Thymus (tissue), 11 donors: Measurements from ENCODE around the gene IFTAP. TPM values are rescaled to one million over a fixed set of nuclear protein-coding genes. Genes with fewer than 3 reads are reported as not detected.
A peak's percentile ranks its signal among the peaks of the same experiment; 100 is the strongest.

ENCODE experiments used
- DNase-seq, 9 donors: peaks; one replicate each; pipeline ENCODE4 v3.0.0-alpha.2; 2013; ENCODE audit warnings: low spot score in 9 of 9, low read depth in 6 of 9, missing footprints in 1 of 9
- H3K27ac ChIP-seq, 2 donors: one replicate each; pipeline ENCODE4 v1.5.1; 2013; ENCODE audit warnings: control low read depth in 1 of 2, low read depth in 1 of 2, low read length in 1 of 2, mild to moderate bottlenecking in 1 of 2, moderate library complexity in 1 of 2
- H3K27me3 ChIP-seq, 2 donors: one replicate each; pipeline ENCODE4 v1.5.1; 2013; ENCODE audit warnings: low read length in 1 of 2; ENCODE audit not compliant: control insufficient read depth in 2 of 2, insufficient read depth in 1 of 2
- H3K36me3 ChIP-seq, 2 donors: one replicate each; pipeline ENCODE4 v1.5.1; 2013; ENCODE audit warnings: low read length in 1 of 2, mild to moderate bottlenecking in 1 of 2, moderate library complexity in 1 of 2; ENCODE audit not compliant: control insufficient read depth in 2 of 2, insufficient read depth in 2 of 2
- H3K4me1 ChIP-seq, 2 donors: one replicate each; pipeline ENCODE4 v1.5.1; 2013; ENCODE audit warnings: low read length in 2 of 2; ENCODE audit not compliant: control insufficient read depth in 2 of 2, insufficient read depth in 2 of 2
- H3K4me3 ChIP-seq, 2 donors: one replicate each; pipeline ENCODE4 v1.5.1; 2013; ENCODE audit warnings: low read length in 2 of 2, control low read depth in 1 of 2, mild to moderate bottlenecking in 1 of 2
- H3K9me3 ChIP-seq, 2 donors: one replicate each; pipeline ENCODE4 v1.5.1; 2013; ENCODE audit warnings: low read length in 1 of 2, mild to moderate bottlenecking in 1 of 2; ENCODE audit not compliant: control insufficient read depth in 2 of 2, insufficient read depth in 1 of 2
- whole genome bisulfite sequencing: extraction: QIAGEN DNeasy Blood & Tissue Kit; methylation state at CpG from one replicate; pipeline ENCODE4 v1.1.7; 2013; 5-methylcytosine and 5-hydroxymethylcytosine counted together
- polyA plus RNA-seq: library from polyadenylated mRNA; stranded (reverse); fragments of 200-250 nt; gene quantifications from one replicate; pipeline ENCODE4 v1.2.3, GENCODE V29; 2013
- total RNA-seq: library from RNA; stranded (reverse); fragments of 120-200 nt; gene quantifications from one replicate; pipeline ENCODE4 v1.2.4, GENCODE V29; 2013
- donor health status: healthy.

The IFTAP gene
- total and polyA plus RNA-seq, 2 donors, result 22.5 to 31.8 TPM

- peaks cover 17 to 32% of the 10 kb centered on the region in 2 donors for H3K4me1 ChIP-seq
- H3K36me3 ChIP-seq, result no peaks in the 10 kb centered on the region
- H3K27ac ChIP-seq, result peak overlapping the region in 1 of 2 donors; percentile 94
- WGBS, result 12% methylated on average over 4 of the region's 4 CpGs
- DNase-seq, result peak in 4 of 9 donors; percentile 81 to 93 (median 83)
- H3K27me3 ChIP-seq, result peaks cover 0 to 3% of the 10 kb centered on the region in 2 donors
- peak overlapping the region; percentile 69 to 85 for H3K4me3 ChIP-seq
- H3K9me3 ChIP-seq, result no peaks in the 10 kb centered on the region
Measured at GRCh38 chr11:36566407-36567053, 27.8 kb upstream of the IFTAP start.

GRCh38 chr11:36567694-36568093, 26.6 kb upstream of the IFTAP start, which contains the start of gene RAG1:
RAG1 (plus strand) TSS chr11:36568007; CDS start chr11:36573305, 5,298 bp downstream.
- 10% methylated on average over 1 of the region's 1 CpG for WGBS
- Histone ChIP-seq H3K4me3 (peak within 1 kb of the TSS; percentile 69 to 85), H3K4me1 (peaks cover 14 to 32% of the 10 kb centered on the region in 2 donors)

GRCh38 chr11:36569095-36569494, 25.2 kb upstream of the IFTAP start:
- Histone ChIP-seq H3K27me3 (peaks cover 0 to 3% of the 10 kb centered on the region in 2 donors), H3K9me3 (no peaks in the 10 kb centered on the region), H3K36me3 (peaks cover 10 to 16% of the 10 kb centered on the region in 2 donors), H3K27ac (peak overlapping the region; percentile 19 to 94), H3K4me1 (peaks cover 22 to 38% of the 10 kb centered on the region in 2 donors), H3K4me3 (peak overlapping the region; percentile 69 to 85)
- WGBS, result 13% methylated on average over 4 of the region's 4 CpGs
- DNase-seq, result peak in 5 of 9 donors; percentile 64 to 90 (median 81)

More at GRCh38 chr11:36567694-36568093, 26.6 kb upstream of the IFTAP start, which contains the start of gene RAG1:
- peaks cover 0 to 4% of the 10 kb centered on the region in 2 donors for H3K36me3 ChIP-seq
- peak in 8 of 9 donors; percentile 81 to 96 (median 90) for DNase-seq
- H3K9me3 ChIP-seq, result no peaks in the 10 kb centered on the region
- peaks cover 0 to 3% of the 10 kb centered on the region in 2 donors for H3K27me3 ChIP-seq
- peak within 1 kb of the TSS; percentile 70 to 94 for H3K27ac ChIP-seq

GRCh38 chr11:36574486-36574885, 19.8 kb upstream of the IFTAP start:
- H3K4me3 ChIP-seq, result peak overlapping the region; percentile 69 to 76
- H3K27ac ChIP-seq, result peak overlapping the region; percentile 33 to 94
- H3K9me3 ChIP-seq, result no peaks in the 10 kb centered on the region
- WGBS, result 78% methylated on average over 8 of the region's 8 CpGs
- peaks cover 31 to 35% of the 10 kb centered on the region in 2 donors for H3K4me1 ChIP-seq
- no peaks in the 10 kb centered on the region for H3K27me3 ChIP-seq
- no peak for DNase-seq
- H3K36me3 ChIP-seq, result peaks cover 41 to 66% of the 10 kb centered on the region in 2 donors

GRCh38 chr11:36577373-36577772, 16.9 kb upstream of the IFTAP start:
- Histone ChIP-seq H3K27me3 (no peaks in the 10 kb centered on the region), H3K9me3 (peaks cover 4 to 14% of the 10 kb centered on the region in 2 donors), H3K4me1 (peaks cover 31 to 35% of the 10 kb centered on the region in 2 donors), H3K36me3 (peaks cover 55 to 77% of the 10 kb centered on the region in 2 donors), H3K4me3 (peak overlapping the region; percentile 20 to 69), H3K27ac (peak overlapping the region in 1 of 2 donors; percentile 94)
- DNase-seq, result no peak
- WGBS, result 91% methylated on average over 2 of the region's 2 CpGs

- Histone ChIP-seq H3K36me3 (peaks cover 55 to 73% of the 10 kb centered on the region in 2 donors), H3K9me3 (peaks cover 4 to 14% of the 10 kb centered on the region in 2 donors), H3K27ac (peak overlapping the region in 1 of 2 donors; percentile 94), H3K4me3 (peak overlapping the region; percentile 7 to 69), H3K27me3 (no peaks in the 10 kb centered on the region), H3K4me1 (peaks cover 31 to 35% of the 10 kb centered on the region in 2 donors)
- 88% methylated on average over 2 of the region's 2 CpGs for WGBS
- no peak for DNase-seq
Measured at GRCh38 chr11:36577859-36578258, 16.4 kb upstream of the IFTAP start.

- WGBS, result 90% methylated on average over 1 of the region's 1 CpG
- Histone ChIP-seq H3K4me1 (peaks cover 28 to 31% of the 10 kb centered on the region in 2 donors), H3K9me3 (peaks cover 4 to 14% of the 10 kb centered on the region in 2 donors), H3K4me3 (peak overlapping the region; percentile 15 to 69), H3K27ac (peak overlapping the region in 1 of 2 donors; percentile 27), H3K27me3 (no peaks in the 10 kb centered on the region), H3K36me3 (peaks cover 51 to 72% of the 10 kb centered on the region in 2 donors)
- no peak for DNase-seq
Measured at GRCh38 chr11:36578458-36578857, 15.8 kb upstream of the IFTAP start.

GRCh38 chr11:36581536-36581935, 12.8 kb upstream of the IFTAP start:
- WGBS, result 97% methylated on average over 2 of the region's 2 CpGs
- Histone ChIP-seq H3K4me3 (no peak overlapping the region), H3K9me3 (peaks cover 4 to 14% of the 10 kb centered on the region in 2 donors), H3K27ac (peak overlapping the region in 1 of 2 donors; percentile 44), H3K27me3 (no peaks in the 10 kb centered on the region), H3K4me1 (peaks cover under 1 to 3% of the 10 kb centered on the region in 2 donors), H3K36me3 (peaks cover 20 to 43% of the 10 kb centered on the region in 2 donors)
- peak in 1 of 9 donors; percentile 51 for DNase-seq

- no peak for DNase-seq
- H3K9me3 ChIP-seq, result peaks cover 4 to 14% of the 10 kb centered on the region in 2 donors
- 90% methylated on average over 3 of the region's 3 CpGs for WGBS
- no peak overlapping the region for H3K27ac ChIP-seq
- peaks cover 4 to 11% of the 10 kb centered on the region in 2 donors for H3K4me1 ChIP-seq
- no peak overlapping the region for H3K4me3 ChIP-seq
- peaks cover 19 to 23% of the 10 kb centered on the region in 2 donors for H3K36me3 ChIP-seq
- no peaks in the 10 kb centered on the region for H3K27me3 ChIP-seq
Measured at GRCh38 chr11:36583667-36584066, 10.6 kb upstream of the IFTAP start.
